RKO (cell line): ENCODE measurements around the gene MAPKAPK3.

ENCODE experiments used
- DNase-seq: peaks from one replicate; pipeline ENCODE4 v3.0.0-alpha.2; 2016; ENCODE audit warnings: low spot score

MAPKAPK3 gene

GRCh38 chr3:50587806-50588758, 28.9 kb upstream of the MAPKAPK3 start:
- no peak for DNase-seq

DNA sequence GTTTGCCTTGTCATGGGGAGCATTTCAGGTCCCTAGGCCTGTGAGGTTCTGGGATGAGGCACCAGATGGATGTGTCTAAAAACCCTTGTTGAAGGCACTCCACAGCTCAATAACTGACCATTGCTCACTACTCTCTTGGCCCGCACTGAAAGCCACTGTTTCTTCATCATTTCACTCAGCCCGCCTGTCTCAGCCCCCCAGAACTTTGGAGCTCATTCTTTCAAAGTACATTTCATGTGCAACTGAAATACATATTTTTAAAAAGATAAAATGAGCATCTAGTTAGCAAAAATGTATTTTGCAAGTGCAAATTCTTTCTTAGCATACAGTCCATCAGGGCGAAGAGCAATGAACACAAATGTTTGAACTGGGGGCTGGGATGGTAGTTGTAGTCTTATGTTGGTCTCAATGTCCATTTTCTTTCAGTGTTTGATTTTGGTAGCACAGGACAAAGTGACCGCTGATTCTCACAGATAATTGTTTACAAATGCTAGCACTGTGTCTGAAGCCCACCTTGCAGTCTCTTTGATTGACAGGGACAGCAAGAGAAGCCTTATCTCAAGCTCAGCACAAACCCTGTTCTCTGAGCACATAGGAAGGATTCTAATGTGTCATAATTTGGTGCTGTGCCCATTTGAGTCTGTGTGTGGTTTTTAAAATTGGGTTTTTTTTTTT, 28.1 kb upstream of the MAPKAPK3 start:
- no peak for DNase-seq

GRCh38 chr3:50591196-50591741, 25.7 kb upstream of the MAPKAPK3 start:
- no peak for DNase-seq

DNA sequence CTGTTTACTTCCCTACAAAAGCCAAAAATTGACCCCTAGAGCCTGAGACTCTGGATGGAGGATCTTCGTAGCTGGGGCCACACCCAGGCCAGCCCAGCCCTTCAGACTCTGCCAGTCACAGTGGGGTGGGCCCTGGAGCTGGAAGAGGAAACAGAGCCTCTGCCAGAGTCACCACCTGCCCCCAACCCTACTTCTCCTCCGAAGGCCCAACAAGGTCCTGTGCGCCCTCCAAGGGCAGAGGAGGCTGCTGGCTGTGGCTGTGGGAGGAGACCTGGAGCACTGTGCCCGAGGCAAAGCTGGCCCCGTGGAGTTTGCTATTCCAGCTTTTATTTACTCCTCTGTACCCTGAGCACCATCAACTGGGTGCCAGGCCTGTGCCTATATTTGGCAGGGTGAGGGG, 24.4 kb upstream of the MAPKAPK3 start:
- DNase-seq, result no peak

- DNase-seq, result no peak
Observed at GRCh38 chr3:50594253-50594785, 22.6 kb upstream of the MAPKAPK3 start.

DNA sequence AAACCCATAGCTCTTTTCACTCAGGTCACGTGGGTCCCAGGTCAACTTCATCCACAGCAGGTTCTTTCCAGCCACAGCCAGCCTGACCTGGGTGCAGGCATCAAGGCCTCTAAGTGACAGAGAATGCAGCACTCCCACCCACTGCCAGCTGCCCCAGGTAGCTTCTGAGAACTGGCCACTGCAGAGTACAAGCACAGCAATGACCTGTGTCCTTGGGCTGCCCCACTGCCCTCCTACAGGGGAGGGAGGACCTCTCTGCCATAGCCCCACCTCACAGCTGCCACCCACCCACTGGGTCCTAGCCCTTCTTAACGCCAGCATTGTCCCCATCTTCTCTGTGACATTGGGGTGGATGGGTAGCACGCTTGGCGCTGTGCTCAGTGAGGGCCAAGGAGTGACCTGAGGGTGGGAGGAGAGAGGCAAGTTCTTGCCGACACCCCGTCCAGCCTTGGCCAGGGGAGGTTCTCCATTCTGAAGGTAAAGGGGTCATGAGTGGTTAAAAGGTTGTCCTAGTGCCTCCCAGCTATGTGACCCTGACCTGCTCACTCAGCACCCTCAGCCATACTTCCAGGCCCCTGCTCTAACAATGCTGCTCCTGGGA, 17.7 kb upstream of the MAPKAPK3 start:
- no peak for DNase-seq

DNA sequence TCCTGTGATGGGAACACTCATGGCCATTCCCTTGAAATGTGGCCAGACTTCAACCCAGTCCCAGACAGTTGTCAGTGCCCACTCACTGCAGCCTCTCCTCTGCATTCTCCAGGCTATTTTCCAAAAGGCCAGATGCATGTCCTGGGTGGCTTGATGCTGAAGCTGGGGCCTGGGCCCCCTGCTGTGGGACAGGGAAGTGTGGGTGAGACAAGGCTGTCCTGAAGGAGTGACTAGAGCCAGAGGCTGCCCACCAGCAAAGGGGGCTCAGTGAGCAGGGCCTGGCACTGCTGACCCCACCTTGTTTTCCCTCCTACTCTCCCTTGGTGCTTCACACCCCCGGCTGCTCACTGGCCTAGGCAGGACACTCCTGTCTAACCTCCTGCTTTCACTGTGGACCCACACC, 17.2 kb upstream of the MAPKAPK3 start:
- no peak for DNase-seq

DNA sequence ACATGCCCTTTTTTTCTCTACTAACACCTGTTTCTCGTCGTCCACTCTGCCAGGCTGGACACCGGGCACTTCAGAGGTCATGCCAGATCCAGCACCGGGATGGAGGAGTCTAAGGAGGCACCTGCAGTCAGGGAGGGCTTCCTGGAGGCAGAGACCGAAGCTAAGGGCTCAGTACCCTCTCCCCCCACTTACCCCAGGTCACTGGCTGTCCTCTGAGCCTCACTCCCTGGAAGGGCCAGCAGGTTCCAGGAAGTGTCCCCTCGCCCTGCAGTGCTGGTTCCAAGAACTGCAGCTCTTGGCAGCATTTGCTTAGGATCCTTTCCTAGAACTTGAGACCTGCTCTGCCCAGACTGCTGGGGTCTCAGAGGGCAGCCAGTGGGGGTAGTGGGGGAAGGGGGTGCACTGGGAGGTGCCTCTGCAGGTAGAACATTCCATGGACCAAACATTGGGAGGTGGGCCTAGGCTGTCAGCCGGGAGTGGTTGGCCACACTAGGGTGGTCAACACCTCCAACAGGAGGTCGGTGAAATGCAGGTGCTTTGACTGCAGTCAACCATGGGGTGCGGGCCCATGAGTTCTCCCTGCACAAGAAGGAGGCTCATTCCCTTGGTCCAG, 16.7 kb upstream of the MAPKAPK3 start:
- DNase-seq, result no peak

GRCh38 chr3:50600841-50601591, 15.9 kb upstream of the MAPKAPK3 start:
- DNase-seq, result no peak

GRCh38 chr3:50602595-50603191, 14.3 kb upstream of the MAPKAPK3 start:
- no peak for DNase-seq

DNA sequence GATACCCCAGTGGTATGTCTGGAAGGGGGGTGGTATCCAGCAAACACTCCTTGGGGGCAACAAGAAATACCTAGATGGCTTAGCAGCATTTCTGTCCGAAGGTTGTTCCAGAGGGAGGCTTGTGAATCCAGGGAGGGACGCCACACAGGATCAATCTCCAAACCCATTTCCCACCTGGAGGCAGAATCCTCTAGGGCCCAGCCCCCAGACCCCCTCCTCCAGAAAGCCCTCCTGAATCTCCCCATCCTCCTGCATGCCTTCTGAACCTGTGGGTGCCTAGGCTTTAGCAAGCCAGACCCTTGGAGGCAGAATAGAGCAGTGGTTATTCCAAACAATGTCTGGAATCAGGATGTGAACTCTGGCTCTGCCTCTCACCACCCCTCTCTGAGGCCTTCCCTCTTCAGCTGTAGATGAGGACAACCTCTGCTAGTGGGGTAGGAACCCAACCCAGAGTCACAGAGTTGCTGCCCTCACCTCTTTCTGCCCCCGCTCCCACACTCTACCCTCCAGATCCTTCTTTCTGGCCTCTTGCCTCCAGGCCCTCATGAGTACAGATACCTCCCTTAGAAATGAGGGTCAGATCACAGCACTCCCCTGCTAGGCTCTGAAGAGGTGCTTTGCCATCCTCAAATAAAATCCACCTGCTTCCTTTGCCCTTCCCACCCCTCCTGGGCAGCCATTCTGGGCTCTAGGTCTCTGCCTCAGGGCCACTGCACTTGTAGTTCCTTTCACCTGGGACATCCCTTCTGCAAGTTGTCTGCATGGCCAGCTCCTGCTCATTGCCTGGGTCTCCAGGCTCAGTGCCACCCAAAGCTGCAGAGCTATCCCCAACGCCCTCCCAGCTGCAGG, 13.5 kb upstream of the MAPKAPK3 start:
- DNase-seq, result no peak

DNA sequence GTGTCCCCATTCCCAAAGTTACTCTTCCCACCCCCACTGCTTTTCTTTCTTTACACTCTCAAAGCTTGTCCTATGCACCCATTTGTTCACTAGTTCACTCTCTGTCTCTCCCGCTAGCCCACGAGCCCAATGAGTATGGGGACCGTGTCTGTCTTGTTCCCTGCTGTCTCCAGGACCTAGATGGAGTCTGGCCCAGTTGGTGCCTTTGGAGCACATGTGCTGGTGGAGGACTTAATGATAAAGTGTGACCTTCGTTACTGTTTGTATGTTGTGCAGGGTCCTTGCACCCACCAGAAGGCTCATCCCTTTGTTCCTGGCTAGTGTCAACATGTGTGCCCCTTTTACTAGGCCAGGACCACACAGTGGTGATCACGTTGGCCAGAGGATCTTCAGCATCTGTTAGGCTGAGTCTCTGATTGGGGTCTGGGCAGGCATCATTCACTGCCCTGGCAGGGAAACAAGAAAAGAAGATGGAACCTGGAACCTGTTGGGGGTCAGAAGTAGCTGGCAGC, 12.8 kb upstream of the MAPKAPK3 start:
- no peak for DNase-seq

- no peak for DNase-seq
Observed at GRCh38 chr3:50604628-50605588, 12.0 kb upstream of the MAPKAPK3 start.

DNA sequence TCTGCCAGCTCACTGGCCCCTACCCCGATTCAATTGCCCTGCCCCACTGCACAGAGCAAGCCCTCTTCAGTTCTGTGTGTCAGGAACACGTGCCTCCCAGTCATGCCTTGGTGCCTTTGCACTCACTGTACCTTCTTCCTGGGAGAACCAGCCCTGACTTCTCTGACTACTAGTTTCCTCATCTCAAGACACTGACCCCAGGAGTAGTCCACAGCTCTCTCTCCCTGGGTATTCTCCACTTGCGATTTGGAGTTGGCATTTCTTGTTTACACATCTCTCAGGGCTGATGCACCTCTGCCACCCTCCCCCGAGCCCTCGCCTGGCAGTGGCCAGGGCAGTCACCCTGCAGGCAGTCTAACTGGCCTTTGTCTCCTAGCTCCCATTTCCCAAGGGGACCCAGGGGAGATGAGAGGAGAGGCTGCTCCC, 11.0 kb upstream of the MAPKAPK3 start:
- no peak for DNase-seq

- no peak for DNase-seq
Observed at GRCh38 chr3:50606596-50606995, 10.4 kb upstream of the MAPKAPK3 start.

GRCh38 chr3:50607271-50608091, 9.5 kb upstream of the MAPKAPK3 start:
- DNase-seq, result no peak

DNA sequence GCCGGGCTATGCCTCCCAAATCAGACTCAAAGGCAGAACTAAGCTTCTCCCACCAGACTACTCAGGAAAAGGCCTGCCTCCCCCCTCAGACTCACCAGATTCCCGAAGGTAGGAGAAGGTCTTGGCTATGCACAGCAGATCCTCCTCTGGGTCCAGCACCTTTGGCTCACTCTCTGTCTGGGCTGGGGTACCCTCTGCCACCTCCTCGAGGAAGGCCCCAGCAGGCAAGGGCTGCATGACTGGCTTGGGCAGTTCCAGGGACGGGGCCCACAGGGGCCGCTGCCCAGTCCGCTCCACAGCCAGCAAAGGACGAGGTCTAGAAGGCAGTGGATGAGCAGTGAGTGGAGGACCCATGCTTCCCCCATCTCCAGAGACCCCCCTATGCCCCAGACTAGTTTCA, 8.7 kb upstream of the MAPKAPK3 start:
- DNase-seq, result no peak
